ENCODE results near the gene PSME1.
A peak's percentile ranks its signal among the peaks of the same experiment; 100 is the strongest.
"Not testable (repeated sequence)": the region's sequence is repeated elsewhere in the genome, so short reads cannot be mapped to it uniquely, and the experiment has no call there.

Gene PSME1

GRCh38 chr14:24105609-24106239 is 30.3 kb upstream of the PSME1 start:
- not testable (repeated sequence) for DNase-seq

- no peak for DNase-seq
These were observed 29.2 kb upstream of the PSME1 start for GRCh38 chr14:24106672-24107271.

GRCh38 chr14:24108336-24108874 is 27.6 kb upstream of the PSME1 start:
- no peak for DNase-seq

- no peak for DNase-seq
These were observed 25.9 kb upstream of the PSME1 start for GRCh38 chr14:24110060-24110459.

GRCh38 chr14:24110523-24110922 is 25.5 kb upstream of the PSME1 start:
- no peak for DNase-seq

- no peak for DNase-seq
These were observed 22.6 kb upstream of the PSME1 start for GRCh38 chr14:24113379-24113800.

GRCh38 chr14:24113801-24114531 is 22.0 kb upstream of the PSME1 start:
- peak; percentile 80 for DNase-seq

GRCh38 chr14:24114532-24115421 is 21.2 kb upstream of the PSME1 start, which contains the start of the genes DCAF11 and NRL:
DCAF11 (plus strand) TSS chr14:24114777; CDS start chr14:24115595, 818 bp downstream.
NRL (minus strand) TSS chr14:24114949; CDS start chr14:24082848, 32,101 bp downstream.
- DNase-seq: peak; percentile 99

- DNase-seq: no peak
These were observed 20.4 kb upstream of the PSME1 start for GRCh38 chr14:24115422-24116127.

GRCh38 chr14:24116128-24116814 is 19.7 kb upstream of the PSME1 start:
- DNase-seq: no peak

GRCh38 chr14:24117179-24117578 is 18.8 kb upstream of the PSME1 start:
- DNase-seq: no peak

- DNase-seq: no peak
These were observed 16.3 kb upstream of the PSME1 start for GRCh38 chr14:24119691-24120090.

- DNase-seq: no peak
These were observed 14.8 kb upstream of the PSME1 start for GRCh38 chr14:24121210-24121609.

- DNase-seq: no peak
These were observed 13.6 kb upstream of the PSME1 start for GRCh38 chr14:24122416-24122815.

GRCh38 chr14:24122898-24123297 is 13.1 kb upstream of the PSME1 start:
- DNase-seq: no peak

- DNase-seq: no peak
These were observed 12.3 kb upstream of the PSME1 start for GRCh38 chr14:24123424-24124417.

GRCh38 chr14:24126939-24127338 is 9.1 kb upstream of the PSME1 start:
- DNase-seq: no peak

- no peak for DNase-seq
These were observed 8.3 kb upstream of the PSME1 start for GRCh38 chr14:24127673-24128072.

GRCh38 chr14:24129410-24129998 is 6.5 kb upstream of the PSME1 start:
- DNase-seq: no peak

- no peak for DNase-seq
These were observed 5.6 kb upstream of the PSME1 start, which contains the start of gene FITM1 for GRCh38 chr14:24130380-24130716. FITM1 (plus strand) TSS chr14:24130659; CDS start chr14:24131564, 905 bp downstream.

Measured in NCI-H226 (cell line).